SK-N-DZ (cell line): Measurements from ENCODE around the gene MLIP.
A peak's percentile ranks its signal among the peaks of the same experiment; 100 is the strongest.
"Not testable (repeated sequence)": the region's sequence is repeated elsewhere in the genome, so short reads cannot be mapped to it uniquely, and the experiment has no call there.

Experiments
- DNase-seq: peaks from one replicate; pipeline ENCODE4 v3.0.0-alpha.2; 2015; ENCODE audit warnings: low spot score

The MLIP gene

DNA sequence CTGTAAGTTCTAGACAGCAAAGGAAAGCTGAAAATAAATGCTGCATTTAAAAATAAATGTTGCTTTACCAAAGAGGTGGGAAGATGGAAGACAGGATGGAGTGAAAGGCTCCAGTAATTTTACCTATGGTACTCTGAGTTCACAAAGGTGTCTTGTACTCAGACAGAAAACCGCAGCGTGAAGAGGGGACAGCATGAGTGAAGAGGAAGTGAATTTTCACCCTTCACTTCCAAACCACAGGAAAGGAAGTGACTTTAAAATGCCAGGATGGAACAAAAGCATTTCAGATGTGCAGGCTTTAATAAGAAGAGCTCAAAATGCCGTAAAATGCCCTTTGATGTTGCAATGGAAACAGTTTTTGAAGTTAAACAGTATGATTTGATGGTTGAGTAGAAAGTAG lies 105.8 kb downstream of the MLIP start:
- DNase-seq, result no peak

GRCh38 chr6:54222217-54222616 lies 111.0 kb downstream of the MLIP start:
- DNase-seq, result no peak

- no peak for DNase-seq
Measured at GRCh38 chr6:54232703-54233102, 121.5 kb downstream of the MLIP start.

GRCh38 chr6:54234539-54234938 lies 123.3 kb downstream of the MLIP start:
- no peak for DNase-seq

- no peak for DNase-seq
Measured at GRCh38 chr6:54236984-54237383, 125.7 kb downstream of the MLIP start.

- DNase-seq, result no peak
Measured at GRCh38 chr6:54238396-54238795, 127.2 kb downstream of the MLIP start.

GRCh38 chr6:54243699-54244098 lies 132.5 kb downstream of the MLIP start:
- DNase-seq, result no peak

- DNase-seq, result no peak
Measured at GRCh38 chr6:54244430-54244829, 133.2 kb downstream of the MLIP start.

DNA sequence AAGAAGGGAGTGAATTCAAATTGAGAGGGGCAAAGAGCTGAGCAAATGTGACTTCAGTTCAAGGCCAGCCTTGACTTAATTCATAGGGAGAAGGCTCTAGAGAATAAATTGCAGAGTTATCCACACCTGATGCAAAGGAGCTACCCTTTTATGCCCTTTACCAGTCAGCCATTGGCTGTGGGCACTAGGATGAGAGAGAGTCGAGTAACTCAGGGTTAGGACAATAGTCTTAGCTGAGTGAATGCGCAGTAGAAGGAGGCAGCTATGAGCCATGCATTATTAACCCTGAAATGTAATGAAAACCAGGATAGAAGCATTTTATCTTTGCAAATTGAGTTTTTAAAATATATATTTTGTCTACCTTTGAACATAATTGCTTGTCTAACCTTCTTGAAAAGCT lies 134.0 kb downstream of the MLIP start:
- DNase-seq, result no peak

DNA sequence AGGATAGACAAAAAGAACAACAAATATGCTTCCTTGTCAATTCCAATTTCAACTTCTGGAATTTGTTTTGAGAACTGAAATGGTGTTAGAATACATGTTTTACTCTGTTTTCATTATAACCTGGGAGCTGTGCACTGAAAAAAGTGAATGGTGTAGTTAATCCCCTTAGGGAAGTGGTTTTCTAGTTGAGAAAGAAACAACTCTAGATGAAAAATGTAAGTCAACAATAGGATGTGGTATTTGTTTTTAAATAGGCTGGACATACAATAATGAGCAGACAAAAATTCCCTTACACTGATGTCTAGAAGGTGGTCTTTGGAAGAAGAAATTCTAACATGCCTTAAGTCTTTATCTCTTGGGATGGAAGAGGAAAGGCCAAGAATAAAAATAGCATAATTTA lies 137.1 kb downstream of the MLIP start:
- no peak for DNase-seq

GRCh38 chr6:54248994-54249393 lies 137.8 kb downstream of the MLIP start:
- no peak for DNase-seq

DNA sequence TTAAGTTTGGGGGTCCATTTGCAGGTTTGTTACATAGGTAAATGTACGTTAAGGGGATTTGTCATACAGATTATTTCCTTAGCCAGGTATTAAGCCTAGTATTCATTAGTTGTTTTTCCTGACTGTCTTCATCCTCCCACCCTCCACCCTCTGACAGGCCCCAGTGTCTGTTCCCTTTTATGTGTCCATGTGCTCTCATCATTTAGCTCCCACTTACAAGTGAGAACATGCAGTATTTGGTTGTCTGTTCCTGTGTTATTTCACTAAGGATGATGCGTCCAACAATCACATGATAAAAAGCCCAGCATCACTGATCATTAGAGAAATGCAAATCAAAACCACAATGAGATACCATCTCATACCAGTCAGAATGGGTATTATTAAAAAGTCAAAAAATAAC lies 138.6 kb downstream of the MLIP start:
- not testable (repeated sequence) for DNase-seq

DNA sequence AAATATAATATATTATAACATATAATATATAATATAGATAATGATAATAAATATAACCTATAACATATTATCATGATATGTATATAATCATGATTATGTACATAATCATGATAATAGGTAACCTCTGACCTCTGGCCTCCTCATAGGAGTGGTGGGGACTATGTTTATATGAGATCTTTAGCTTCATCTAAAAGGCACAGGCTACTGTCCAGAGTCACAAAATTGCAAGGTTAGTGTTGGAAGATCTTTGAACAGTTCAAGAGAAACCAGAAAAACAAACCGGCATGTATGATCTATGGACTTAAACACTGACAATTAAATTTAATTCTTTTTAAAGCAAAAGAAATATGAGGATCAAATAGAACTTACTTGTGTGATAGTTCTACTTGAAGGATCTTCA lies 141.3 kb downstream of the MLIP start:
- no peak for DNase-seq

GRCh38 chr6:54252916-54253315 lies 141.7 kb downstream of the MLIP start:
- DNase-seq, result no peak

DNA sequence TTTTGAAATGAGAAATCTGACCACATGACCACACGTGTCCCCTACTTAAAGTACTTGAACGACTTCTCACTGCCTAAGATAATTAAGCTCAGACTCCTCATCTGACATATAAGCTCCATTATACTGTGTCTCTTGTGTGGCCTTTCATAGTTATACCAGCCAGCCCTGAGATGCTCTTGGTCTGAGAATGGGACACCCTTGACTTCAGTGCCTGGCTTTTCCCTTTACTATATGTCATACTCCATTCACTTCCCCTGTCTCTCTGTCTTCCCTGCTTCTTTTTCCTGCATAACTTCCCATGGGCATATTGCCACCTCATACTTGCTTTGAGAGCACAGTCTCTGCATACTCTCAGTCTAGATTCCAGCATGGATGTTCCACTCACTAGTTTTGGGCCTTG lies 143.6 kb downstream of the MLIP start:
- no peak for DNase-seq

DNA sequence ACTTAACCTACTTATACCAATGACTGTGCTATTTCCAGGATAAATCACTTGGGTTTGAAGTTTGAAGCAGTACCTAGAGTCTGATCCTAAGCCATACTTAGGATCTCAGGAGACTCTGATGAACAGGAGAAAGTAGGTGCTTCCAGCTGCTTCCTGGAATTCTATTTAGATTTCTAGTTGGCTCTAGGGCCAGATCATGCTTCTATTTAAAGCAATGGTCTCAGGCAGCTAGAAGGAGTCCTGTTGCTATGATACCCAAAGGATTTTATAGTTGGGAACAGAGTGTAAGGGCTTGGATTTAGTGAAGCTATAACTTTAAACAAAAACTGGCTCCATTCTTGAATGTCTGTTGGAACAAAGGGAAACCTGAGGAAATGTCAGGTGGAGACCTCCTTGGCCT lies 144.6 kb downstream of the MLIP start:
- no peak for DNase-seq

- no peak for DNase-seq
Measured at GRCh38 chr6:54260025-54260424, 148.8 kb downstream of the MLIP start.

DNA sequence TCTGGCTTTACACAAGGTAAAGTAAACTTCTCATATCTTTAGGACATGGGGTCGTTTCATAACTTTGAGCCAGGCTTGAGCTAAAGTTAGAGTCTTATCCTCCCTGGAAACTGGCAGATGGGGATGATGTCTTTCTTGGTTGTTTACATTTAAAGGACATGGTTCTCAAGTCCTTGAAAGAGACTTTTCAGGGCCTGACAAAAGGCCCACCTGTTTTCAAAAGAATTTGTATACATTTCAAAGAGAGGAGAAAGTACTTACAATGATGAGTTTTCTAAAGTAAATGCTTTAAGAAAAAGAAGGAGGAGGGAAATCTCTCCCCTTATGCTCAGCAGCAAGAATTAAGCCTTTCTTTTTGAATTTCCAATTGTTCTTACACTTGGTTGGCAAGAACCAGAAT lies 151.3 kb downstream of the MLIP start:
- DNase-seq, result no peak

DNA sequence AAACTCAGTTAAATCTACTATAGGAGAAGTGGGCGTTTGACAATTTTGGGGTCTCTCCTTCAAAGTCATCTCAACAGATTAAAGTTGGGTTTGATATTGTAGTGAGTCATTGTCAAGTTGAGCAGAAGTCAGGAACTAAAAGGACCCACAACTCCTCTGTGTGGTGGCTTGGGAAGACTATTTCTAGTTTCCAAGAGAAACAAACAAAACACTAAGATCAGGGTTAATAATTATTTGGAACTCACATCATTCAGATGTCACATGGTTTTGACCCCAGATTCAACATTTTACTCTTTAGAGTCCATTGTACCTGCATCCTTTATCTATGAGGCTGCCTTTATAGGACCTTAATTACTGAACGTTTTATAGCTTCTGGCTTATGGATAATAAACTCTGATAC lies 151.7 kb downstream of the MLIP start:
- DNase-seq, result no peak

- no peak for DNase-seq
Measured at GRCh38 chr6:54264581-54265272, 153.5 kb downstream of the MLIP start.

GRCh38 chr6:54266400-54266923 lies 155.2 kb downstream of the MLIP start:
- DNase-seq, result no peak

DNA sequence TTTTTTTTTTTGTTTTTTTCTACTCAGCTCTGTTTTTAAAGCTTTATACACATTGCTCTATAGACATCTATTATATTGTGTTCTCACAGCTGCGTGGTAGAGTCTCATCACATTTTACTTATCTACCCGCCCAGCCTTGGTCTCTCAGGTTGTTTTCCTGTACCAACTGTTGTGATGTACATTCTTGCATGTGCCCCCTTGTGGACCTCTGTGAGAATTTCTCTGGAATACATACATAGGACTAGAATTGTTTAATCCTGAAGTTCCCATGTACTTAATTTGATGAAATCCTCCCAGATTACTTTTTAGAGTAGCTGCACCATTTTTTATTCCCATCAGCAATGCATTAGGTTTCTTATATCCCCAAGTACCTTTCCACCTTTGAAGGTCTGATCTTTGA lies 156.6 kb downstream of the MLIP start:
- peak; percentile 57 for DNase-seq

- no peak for DNase-seq
Measured at GRCh38 chr6:54273214-54273820, 162.1 kb downstream of the MLIP start.

DNA sequence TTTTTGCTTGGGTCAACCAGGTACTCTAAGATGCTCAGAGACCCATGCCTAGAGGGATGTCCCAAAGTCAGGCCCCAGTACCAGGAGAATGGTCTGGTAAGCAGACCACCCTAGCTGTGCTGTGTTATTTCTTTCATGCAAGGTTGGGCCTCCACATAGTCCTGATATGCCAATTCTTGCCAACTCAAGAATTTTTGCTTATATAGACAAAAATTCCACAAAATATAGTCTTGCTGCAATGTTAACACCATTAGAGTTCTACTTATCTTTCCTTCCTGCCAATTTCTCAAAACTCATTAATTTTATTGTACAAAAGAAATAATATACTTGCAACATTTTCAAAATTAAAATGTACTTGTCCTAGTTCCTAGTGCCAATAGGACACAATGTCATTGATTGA lies 163.1 kb downstream of the MLIP start:
- DNase-seq, result no peak
